ENCODE data around the gene OSBPL3.

DNA sequence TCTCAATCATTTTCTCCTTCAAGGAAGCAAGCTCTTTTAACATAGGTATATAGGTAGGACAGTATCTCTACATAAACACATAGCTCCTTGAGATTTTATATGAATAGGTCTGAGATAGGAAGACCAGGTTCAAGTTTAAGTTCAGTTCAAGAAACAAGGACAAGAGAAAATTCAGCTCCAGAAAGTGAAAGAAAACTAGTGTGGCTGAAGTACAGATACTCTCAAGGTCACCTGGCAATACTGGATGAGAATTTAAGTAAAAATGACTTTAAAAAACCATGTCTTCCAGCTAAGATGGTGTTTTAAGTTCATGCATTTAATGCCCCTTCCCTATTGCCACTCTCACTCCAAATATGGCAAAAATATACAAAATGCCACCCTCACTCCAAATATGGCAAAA, 91.3 kb downstream of the OSBPL3 start:
- TF ChIP-seq, protein P1, sequence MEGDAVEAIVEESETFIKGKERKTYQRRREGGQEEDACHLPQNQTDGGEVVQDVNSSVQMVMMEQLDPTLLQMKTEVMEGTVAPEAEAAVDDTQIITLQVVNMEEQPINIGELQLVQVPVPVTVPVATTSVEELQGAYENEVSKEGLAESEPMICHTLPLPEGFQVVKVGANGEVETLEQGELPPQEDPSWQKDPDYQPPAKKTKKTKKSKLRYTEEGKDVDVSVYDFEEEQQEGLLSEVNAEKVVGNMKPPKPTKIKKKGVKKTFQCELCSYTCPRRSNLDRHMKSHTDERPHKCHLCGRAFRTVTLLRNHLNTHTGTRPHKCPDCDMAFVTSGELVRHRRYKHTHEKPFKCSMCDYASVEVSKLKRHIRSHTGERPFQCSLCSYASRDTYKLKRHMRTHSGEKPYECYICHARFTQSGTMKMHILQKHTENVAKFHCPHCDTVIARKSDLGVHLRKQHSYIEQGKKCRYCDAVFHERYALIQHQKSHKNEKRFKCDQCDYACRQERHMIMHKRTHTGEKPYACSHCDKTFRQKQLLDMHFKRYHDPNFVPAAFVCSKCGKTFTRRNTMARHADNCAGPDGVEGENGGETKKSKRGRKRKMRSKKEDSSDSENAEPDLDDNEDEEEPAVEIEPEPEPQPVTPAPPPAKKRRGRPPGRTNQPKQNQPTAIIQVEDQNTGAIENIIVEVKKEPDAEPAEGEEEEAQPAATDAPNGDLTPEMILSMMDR (IDR thresholded peaks at IDR 0.05; ENCODE audit: low read depth, low read length, missing input control) = no peak
- TF ChIP-seq RAD21 (IDR thresholded peaks at IDR 0.05) (no peak), YY1 (IDR thresholded peaks at IDR 0.05) (no peak), EGR1 (IDR thresholded peaks at IDR 0.05; ENCODE audit: low read depth in 2 of 2) (no peak), HNF4A (conservative IDR thresholded peaks at IDR 0.05) (no peak)

Data from liver (tissue), 3 donors.